Esophagus muscularis mucosa (tissue), 3 donors: ENCODE measurements around the gene ACTL8.

Experiments used
- CTCF ChIP-seq, 3 experiments: fragments of 200-600 bp in 2 of 3; fragments of 450-650 bp in 1 of 3; sonication (generic) in 2 of 3; IDR thresholded peaks; one replicate each; pipeline ENCODE4 v1.5.1; 2017 to 2019; ENCODE audit warnings: antibody characterized with exemption in 3 of 3, mild to moderate bottlenecking in 2 of 3, moderate library complexity in 1 of 3
- POLR2A ChIP-seq: fragments of 450-650 bp; IDR thresholded peaks from one replicate; pipeline ENCODE4 v1.6.1; 2017; ENCODE audit warnings: antibody characterized with exemption, moderate library complexity, mild to moderate bottlenecking, low read depth

DNA sequence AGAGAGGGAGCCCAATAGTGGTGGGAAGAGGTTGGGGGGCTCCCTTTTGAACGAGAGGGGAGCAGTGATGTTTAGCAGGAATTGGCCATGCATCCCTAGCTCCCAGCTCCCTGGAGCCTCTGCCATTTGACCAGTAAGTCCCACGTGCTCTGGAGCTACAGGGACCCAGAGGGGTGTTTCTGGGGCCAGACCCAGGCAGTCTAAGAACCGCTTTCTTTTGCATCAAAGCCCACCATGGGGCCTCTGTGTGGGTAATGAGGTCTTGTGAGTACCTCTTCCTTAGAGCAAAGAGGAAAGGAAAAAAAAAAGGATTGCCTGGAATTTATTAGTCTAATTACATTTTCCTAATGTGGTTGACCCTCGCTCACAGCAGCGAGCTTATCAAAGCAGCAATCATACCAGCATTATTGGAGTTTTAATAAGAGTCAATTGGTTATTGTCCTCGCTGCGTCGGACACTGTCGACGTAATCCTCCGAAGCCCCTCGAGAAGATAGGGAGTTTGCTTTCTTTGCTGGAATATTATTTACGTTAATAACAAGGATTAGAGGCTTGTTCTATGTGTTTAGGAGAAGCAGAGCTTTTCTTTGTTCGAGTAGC lies 17.6 kb downstream of the ACTL8 start:
- TF ChIP-seq POLR2A: no peak
- TF ChIP-seq CTCF (IDR thresholded peaks at IDR 0.05): no peak
